Loucy (cell line): Measurements from ENCODE around the gene FAM83C.

Experiments
- H2AFZ ChIP-seq: fragments of 200-600 bp; sonication (generic); 2 replicates; pipeline ENCODE4 v1.6.0; 2016; ENCODE audit warnings: antibody characterized with exemption, mild to moderate bottlenecking, low read length, moderate library complexity
- H3F3A ChIP-seq: fragments of 200-600 bp; 2 replicates; pipeline ENCODE4 v1.6.0; 2016; ENCODE audit warnings: antibody characterized with exemption, low read depth, mild to moderate bottlenecking
- H3K27me3 ChIP-seq: fragments of 200-600 bp; sonication (generic); 2 replicates; pipeline ENCODE4 v1.6.1; 2014; ENCODE audit warnings: low read length, mild to moderate bottlenecking; ENCODE audit not compliant: insufficient read depth, poor library complexity, severe bottlenecking
- H3K36me3 ChIP-seq: fragments of 200-600 bp; sonication (generic); 2 replicates; pipeline ENCODE4 v1.6.1; 2016; ENCODE audit warnings: low read length; ENCODE audit not compliant: insufficient read depth
- H3K4me1 ChIP-seq: fragments of 200-600 bp; sonication (generic); 2 replicates; pipeline ENCODE4 v1.5.1; 2014; ENCODE audit warnings: low read length, mild to moderate bottlenecking; ENCODE audit not compliant: insufficient read depth, poor library complexity, severe bottlenecking
- H3K4me2 ChIP-seq: fragments of 200-600 bp; sonication (generic); 2 replicates; pipeline ENCODE4 v1.6.0; 2014; ENCODE audit warnings: antibody characterized with exemption, low read length, low read depth, mild to moderate bottlenecking; ENCODE audit not compliant: poor library complexity, severe bottlenecking
- H3K4me3 ChIP-seq: fragments of 200-600 bp; sonication (generic); 2 replicates; pipeline ENCODE4 v1.5.1; 2014; ENCODE audit warnings: low read length, mild to moderate bottlenecking, mixed read lengths; ENCODE audit not compliant: poor library complexity, severe bottlenecking
- H3K79me2 ChIP-seq: fragments of 200-600 bp; sonication (generic); 2 replicates; pipeline ENCODE4 v1.6.1; 2014; ENCODE audit warnings: low read length; ENCODE audit not compliant: insufficient read depth
- H3K9ac ChIP-seq: fragments of 200-600 bp; sonication (generic); 2 replicates; pipeline ENCODE4 v1.6.0; 2014; ENCODE audit warnings: mild to moderate bottlenecking, low read depth, low read length, moderate library complexity; ENCODE audit not compliant: poor library complexity, severe bottlenecking
- H3K9me2 ChIP-seq: fragments of 200-600 bp; sonication (generic); replicated peaks from 2 replicates; pipeline ENCODE4 v1.6.1; 2016; ENCODE audit warnings: low read depth, low read length, mixed read lengths
- H3K9me3 ChIP-seq: fragments of 200-600 bp; sonication (generic); 2 replicates; pipeline ENCODE4 v1.6.1; 2014; ENCODE audit warnings: mild to moderate bottlenecking, antibody characterized with exemption, low read length, low read depth; ENCODE audit not compliant: insufficient read depth
- H4K20me1 ChIP-seq: fragments of 200-600 bp; sonication (generic); 2 replicates; pipeline ENCODE4 v1.6.0; 2014; ENCODE audit warnings: antibody characterized with exemption, low read length, mild to moderate bottlenecking; ENCODE audit not compliant: insufficient read depth, poor library complexity, severe bottlenecking
- CTCF ChIP-seq: fragments of 200-600 bp; sonication (generic); conservative IDR thresholded peaks from 2 replicates; pipeline ENCODE4 v1.5.1; 2014; ENCODE audit warnings: mild to moderate bottlenecking, antibody characterized with exemption, low read length
- EZH2phosphoT487 ChIP-seq: fragments of 200-600 bp; IDR thresholded peaks from 2 replicates; pipeline ENCODE4 v1.6.1; 2018; ENCODE audit warnings: antibody characterized with exemption, mild to moderate bottlenecking, moderate library complexity, borderline replicate concordance

The FAM83C gene

GRCh38 chr20:35326740-35327073 is 34.5 kb upstream of the FAM83C start:
- H3K4me2 ChIP-seq, result no peak overlapping the region
- H2AFZ ChIP-seq, result no peak overlapping the region
- no peaks in the 10 kb centered on the region for H3K79me2 ChIP-seq
- no peaks in the 10 kb centered on the region for H3K9me2 ChIP-seq
- no peak overlapping the region for H3K4me3 ChIP-seq
- H3F3A ChIP-seq, result no peaks in the 10 kb centered on the region
- H3K9me3 ChIP-seq, result no peaks in the 10 kb centered on the region
- no peaks in the 10 kb centered on the region for H3K27me3 ChIP-seq
- H3K36me3 ChIP-seq, result no peaks in the 10 kb centered on the region
- H3K4me1 ChIP-seq, result no peaks in the 10 kb centered on the region
- no peak overlapping the region for H3K9ac ChIP-seq
- TF ChIP-seq EZH2phosphoT487, result no peak
- no peak for TF ChIP-seq CTCF
- H4K20me1 ChIP-seq, result no peaks in the 10 kb centered on the region

GRCh38 chr20:35326021-35326739 is 34.0 kb upstream of the FAM83C start:
- Histone ChIP-seq H3K9ac (no peak overlapping the region), H3K4me2 (no peak overlapping the region), H2AFZ (no peak overlapping the region)

GRCh38 chr20:35325401-35325800 is 33.2 kb upstream of the FAM83C start:
- Histone ChIP-seq H3F3A (no peaks in the 10 kb centered on the region), H3K4me2 (no peak overlapping the region), H3K4me3 (no peak overlapping the region), H3K4me1 (no peaks in the 10 kb centered on the region), H4K20me1 (no peaks in the 10 kb centered on the region), H2AFZ (no peak overlapping the region), H3K36me3 (no peaks in the 10 kb centered on the region), H3K9ac (no peak overlapping the region), H3K9me3 (no peaks in the 10 kb centered on the region), H3K79me2 (no peaks in the 10 kb centered on the region), H3K27me3 (no peaks in the 10 kb centered on the region), H3K9me2 (no peaks in the 10 kb centered on the region)
- TF ChIP-seq CTCF (no peak), EZH2phosphoT487 (no peak)

More at GRCh38 chr20:35326021-35326739, 34.0 kb upstream of the FAM83C start:
- no peak overlapping the region for H3K4me3 ChIP-seq
- H3K36me3 ChIP-seq, result no peaks in the 10 kb centered on the region
- H3K9me2 ChIP-seq, result no peaks in the 10 kb centered on the region
- no peaks in the 10 kb centered on the region for H3F3A ChIP-seq
- no peaks in the 10 kb centered on the region for H3K9me3 ChIP-seq
- H3K4me1 ChIP-seq, result no peaks in the 10 kb centered on the region
- H3K27me3 ChIP-seq, result no peaks in the 10 kb centered on the region
- no peaks in the 10 kb centered on the region for H4K20me1 ChIP-seq
- TF ChIP-seq CTCF, result no peak
- TF ChIP-seq EZH2phosphoT487, result no peak
- no peaks in the 10 kb centered on the region for H3K79me2 ChIP-seq
